HepG2 (cell line): ENCODE results near the gene VPS25. TPM values are rescaled to one million over a fixed set of nuclear protein-coding genes. Genes with fewer than 3 reads are reported as not detected.

Experiments used
- GABPA ChIP-seq, 2 experiments: IDR thresholded peaks; 2 replicates each; pipeline ENCODE4 v1.6.1; 2011 to 2016; ENCODE audit warnings: low read depth in 2 of 2, low read length in 1 of 2, missing biosample characterization in 1 of 2, missing genetic modification characterization in 1 of 2
- GMEB1 ChIP-seq: sonication (generic); formaldehyde crosslinking; IDR thresholded peaks from 2 replicates; pipeline ENCODE4 v1.5.1; 2020; ENCODE audit warnings: missing genetic modification reagents, mild to moderate bottlenecking, borderline replicate concordance
- HOXA5 ChIP-seq: sonication (generic); formaldehyde crosslinking; IDR thresholded peaks from 2 replicates; pipeline ENCODE4 v1.4.0; 2020; ENCODE audit warnings: missing genetic modification reagents
- TEAD3 ChIP-seq: optimal IDR thresholded peaks from 2 replicates; pipeline ENCODE3; 2016; ENCODE audit warnings: borderline replicate concordance
- ZBTB49 ChIP-seq: sonication (generic); formaldehyde crosslinking; IDR thresholded peaks from 2 replicates; pipeline ENCODE4 v1.4.0; 2020; ENCODE audit warnings: missing genetic modification reagents, borderline replicate concordance
- ZNF136 ChIP-seq: sonication (generic); formaldehyde crosslinking; IDR thresholded peaks from 2 replicates; pipeline ENCODE4 v1.8.1; 2022; ENCODE audit warnings: low read depth, mild to moderate bottlenecking, moderate library complexity, missing genetic modification reagents
- ZNF205 ChIP-seq: IDR thresholded peaks from 2 replicates; pipeline ENCODE4 v1.6.1; 2018; ENCODE audit warnings: missing biosample characterization, missing genetic modification reagents
- ZNF570 ChIP-seq: sonication (generic); formaldehyde crosslinking; IDR thresholded peaks from 2 replicates; pipeline ENCODE4 v1.4.0; 2020; ENCODE audit warnings: mild to moderate bottlenecking, missing genetic modification reagents, borderline replicate concordance
- ZNF704 ChIP-seq: sonication (generic); formaldehyde crosslinking; IDR thresholded peaks from 2 replicates; pipeline ENCODE4 v1.8.1; 2023; ENCODE audit warnings: mild to moderate bottlenecking, inconsistent platforms, moderate library complexity, missing genetic modification reagents, borderline replicate concordance
- ZNF782 ChIP-seq: sonication (generic); formaldehyde crosslinking; IDR thresholded peaks from 2 replicates; pipeline ENCODE4 v1.4.0; 2020; ENCODE audit warnings: missing genetic modification reagents, mild to moderate bottlenecking, borderline replicate concordance
- ZSCAN25 ChIP-seq: sonication (generic); formaldehyde crosslinking; IDR thresholded peaks from 2 replicates; pipeline ENCODE4 v1.8.0; 2022; ENCODE audit warnings: mild to moderate bottlenecking, missing genetic modification reagents
- polyA plus RNA-seq, 8 experiments: library from polyadenylated mRNA; depleted of rRNA in 3 of 8; stranded (reverse) in 7 of 8; unstranded in 1 of 8; fragments of >200 nt; fragmentation: Illumina TruSeq in 4 of 8; extraction: Trizol in 4 of 8; gene quantifications; 2 replicates each; pipeline versions ENCODE4 v1.2.1 to v1.2.3, GENCODE V29; 2011 to 2016; ENCODE audit warnings: low read depth in 4 of 8, missing spikeins in 1 of 8, mixed read lengths in 1 of 8; ENCODE audit not compliant: insufficient read depth in 1 of 8
- total RNA-seq, 5 experiments: library from RNA; depleted of rRNA; stranded (reverse); fragments of >200 nt; fragmentation: Illumina TruSeq; extraction: Trizol; gene quantifications; 2 replicates each; pipeline ENCODE4 v1.2.3, GENCODE V29; 2016; ENCODE audit warnings: low read depth in 1 of 5

Gene VPS25
- total and polyA plus RNA-seq, 2 of the 13 experiments (the other 11 are each of a cell fraction or from before 2014, with no cell fraction given): 161 to 249 TPM

GRCh38 chr17:42743595-42744282, 29.5 kb upstream of the VPS25 start (continued):
- TF ChIP-seq ZBTB49 (CRISPR knock-in tag) (no peak), GABPA (IDR thresholded peaks at IDR 0.05; ENCODE audit: low read depth, low read length) (no peak), GABPA (CRISPR knock-in tag; IDR thresholded peaks at IDR 0.05; ENCODE audit: low read depth) (peak; percentile 33; the same call in 1 of the 2 replicates), TEAD3 (CRISPR knock-in tag) (peak; percentile 74), ZNF136 (CRISPR knock-in tag) (0 out of 2 replicates have a peak, but pooled peaks have one; percentile 34), ZNF704 (CRISPR knock-in tag) (0 out of 2 replicates have a peak, but pooled peaks have one; percentile 6), GMEB1 (CRISPR knock-in tag) (0 out of 2 replicates have a peak, but pooled peaks have one; percentile 19), HOXA5 (CRISPR knock-in tag) (0 out of 2 replicates have a peak, but pooled peaks have one; percentile 4), ZNF782 (CRISPR knock-in tag) (no peak), ZSCAN25 (CRISPR knock-in tag) (peak; percentile 20; the same call in 1 of the 2 replicates), ZNF570 (CRISPR knock-in tag) (no peak), ZNF205 (CRISPR knock-in tag) (no peak)
